Naive thymus-derived CD8-positive, alpha-beta T cell (primary cell): Measurements from ENCODE around the gene EIF6. TPM values are rescaled to one million over a fixed set of nuclear protein-coding genes. Genes with fewer than 3 reads are reported as not detected.

Experiments
- ATAC-seq, 2 donors: fragments of 150-1000 bp; cut with Tn5 transposase in 1 of 2; sonication (Bioruptor Pico), chemical (Tn5 transposase) in 1 of 2; 1 replicate in 1 of 2; 2 replicates in 1 of 2; pipeline ENCODE4 v1.10.0; 2021; ENCODE audit warnings: mild to moderate bottlenecking in 2 of 2, moderate library complexity in 2 of 2
- POLR2A ChIA-PET: fragments of 350-600 bp; sonication (Branson Sonifier 250); formaldehyde crosslinking; loops from one replicate; lab custom pipeline; 2021; ENCODE audit warnings: antibody characterized with exemption; lab: Charles Lee
- DNase-seq, 10 donors: peaks; one replicate each; pipeline versions ENCODE4 v3.0.0 to v3.0.0-alpha.2; 2020 to 2022
- H3K27ac Mint-ChIP-seq, 10 donors: one replicate each; pipeline ENCODE4 v1.8.0; 2020 to 2022; ENCODE audit warnings: mild to moderate bottlenecking in 10 of 10, mixed read lengths in 10 of 10, moderate library complexity in 4 of 10, inconsistent platforms in 1 of 10
- H3K27me3 Mint-ChIP-seq, 5 donors: one replicate each; pipeline ENCODE4 v1.8.0; 2021 to 2022; ENCODE audit warnings: mixed read lengths in 5 of 5
- H3K36me3 Mint-ChIP-seq, 3 donors: one replicate each; pipeline ENCODE4 v1.8.0; 2020 to 2022; ENCODE audit warnings: mixed read lengths in 3 of 3, mild to moderate bottlenecking in 2 of 3, inconsistent platforms in 1 of 3
- H3K4me1 Mint-ChIP-seq, 4 donors: one replicate each; pipeline ENCODE4 v1.8.0; 2021 to 2022; ENCODE audit warnings: mixed read lengths in 4 of 4
- H3K4me3 Mint-ChIP-seq, 10 donors: one replicate each; pipeline ENCODE4 v1.8.0; 2020 to 2022; ENCODE audit warnings: mild to moderate bottlenecking in 10 of 10, mixed read lengths in 10 of 10, moderate library complexity in 6 of 10, inconsistent platforms in 1 of 10
- H3K9me3 Mint-ChIP-seq, 9 donors: one replicate each; pipeline ENCODE4 v1.8.0; 2020 to 2022; ENCODE audit warnings: mixed read lengths in 9 of 9, mild to moderate bottlenecking in 3 of 9, inconsistent platforms in 1 of 9, moderate library complexity in 1 of 9
- polyA plus RNA-seq, 3 donors: library from polyadenylated mRNA; unstranded; fragments of 300-500 nt; fragmentation: Illumina TruSeq; gene quantifications; one replicate each; pipeline ENCODE4 v1.2.3, GENCODE V29; 2021
- total RNA-seq, 8 experiments: library from RNA in 2 of 8; stranded (reverse) in 2 of 8; gene quantifications; one replicate each; pipeline ENCODE4 v1.2.3 and lab custom pipeline; 2021 to 2026

Gene EIF6
- total RNA-seq (10 to 100 TPM; 54.7 to 60.9 TPM), polyA plus RNA-seq (100 to 1,000 TPM; 155 to 174 (median 157) TPM), total RNA-seq (lab: John Stamatoyannopoulos, UW) (10.8 to 99.6 (median 28.2) reads per million in 6 experiments)

DNA sequence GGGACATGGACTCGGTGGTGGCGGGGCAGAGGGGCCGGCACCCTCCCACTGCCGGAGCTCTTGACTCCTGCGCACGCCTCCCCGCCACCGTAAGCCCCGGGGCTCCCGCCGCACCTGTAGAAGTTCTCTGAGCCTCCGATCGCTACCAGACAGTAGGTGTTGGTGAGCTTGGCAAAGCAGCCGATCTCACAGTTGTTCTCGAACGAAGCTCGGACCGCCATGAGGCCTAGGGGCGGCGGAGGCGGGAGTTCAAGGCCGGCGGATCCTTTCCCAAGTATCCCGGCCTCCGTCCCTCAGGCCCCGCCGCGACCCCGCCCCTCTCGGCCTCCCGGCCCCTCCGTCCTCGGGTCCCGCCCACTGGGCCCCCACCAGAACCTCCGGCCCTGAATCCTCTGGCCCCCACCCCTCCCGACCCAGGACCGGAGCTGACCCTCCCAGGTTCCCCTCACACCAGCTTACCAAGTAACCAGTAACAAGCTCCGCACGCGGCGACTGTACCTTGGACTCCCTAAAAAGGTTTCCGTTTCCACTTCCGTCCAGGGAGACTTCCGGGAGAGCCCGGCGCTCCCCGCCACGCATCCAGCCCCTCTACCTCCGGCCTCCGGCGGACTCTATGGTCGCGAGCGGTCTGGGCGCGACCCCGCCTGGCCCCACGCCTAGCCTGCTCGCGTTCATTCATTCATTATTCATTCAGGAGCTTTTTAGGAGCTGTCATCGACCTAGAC lies at the start of gene EIF6:
EIF6 (minus strand) TSS at position 506 of the 725 bp plus-strand sequence; CDS start at position 221, 285 bp downstream.
- Mint-ChIP-seq H3K4me3 (peak within 1 kb of the TSS; percentile 79 to 98 (median 94)), H3K9me3 (no peaks in the 10 kb centered on the region), H3K36me3 (peaks cover 0 to 29% (median 10%) of the 10 kb centered on the region in 3 donors), H3K27me3 (no peaks in the 10 kb centered on the region), H3K4me1 (peaks cover 22 to 39% (median 32%) of the 10 kb centered on the region in 4 donors), H3K27ac (peak within 1 kb of the TSS; percentile 82 to 98 (median 92))
- ATAC-seq (peak; percentile 79 to 89), DNase-seq (peak; percentile 35 to 84 (median 55))
- POLR2A ChIA-PET = interaction anchor here (0.9 to 1.2 kb wide), 7 partner anchors 8 to 1172 kb away, joined by 3 to 5 read pairs (median 3); partner anchors contain the start of genes EDEM2, EIF2S2 and ERGIC3

- POLR2A ChIA-PET = no interaction called here
- Mint-ChIP-seq H3K27me3 (no peaks in the 10 kb centered on the region), H3K4me3 (no peak overlapping the region), H3K36me3 (peaks cover 0 to 19% (median 1%) of the 10 kb centered on the region in 3 donors), H3K9me3 (no peaks in the 10 kb centered on the region), H3K27ac (peak overlapping the region in 2 of 10 donors; percentile 31 to 34), H3K4me1 (peaks cover 0 to 1% (median 0%) of the 10 kb centered on the region in 4 donors)
- ATAC-seq (no peak), DNase-seq (no peak)
Observed at GRCh38 chr20:35333606-35334005, 49.0 kb upstream of the EIF6 start.

DNA sequence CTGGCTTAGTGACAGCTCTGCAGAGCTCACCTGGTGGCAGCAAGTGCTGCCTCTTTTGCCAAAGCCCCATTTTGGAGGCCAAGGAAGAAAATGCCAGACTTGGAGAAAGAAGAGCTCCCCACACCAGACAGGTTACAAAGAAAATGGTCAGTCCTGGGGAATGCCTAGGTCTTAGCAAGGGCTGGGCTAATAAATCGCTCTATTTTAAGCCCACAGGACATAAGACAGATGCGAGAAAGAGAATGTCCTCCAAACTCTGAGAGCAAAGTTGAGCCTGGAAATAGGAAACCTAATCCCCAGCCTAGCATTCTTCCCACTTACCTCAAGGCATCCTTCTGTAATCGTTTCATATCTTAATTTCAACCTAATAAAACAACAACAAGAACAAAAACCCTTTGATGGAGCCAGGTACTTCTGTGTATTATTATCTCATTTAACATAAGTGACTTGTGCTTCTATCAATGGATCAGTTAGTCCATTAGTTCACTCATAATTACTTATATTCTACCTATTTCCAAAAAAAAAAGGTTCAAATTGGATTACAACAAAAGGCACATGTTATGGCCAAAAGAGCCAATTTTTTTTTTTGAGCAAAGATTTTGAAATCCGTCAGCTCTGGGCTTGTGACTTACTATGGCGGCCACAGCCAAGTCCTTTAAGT lies 48.1 kb upstream of the EIF6 start:
- Mint-ChIP-seq H3K36me3 (peaks cover 0 to 17% (median 0%) of the 10 kb centered on the region in 3 donors), H3K4me3 (no peak overlapping the region), H3K9me3 (no peaks in the 10 kb centered on the region), H3K27me3 (no peaks in the 10 kb centered on the region), H3K4me1 (peaks cover 0 to 2% (median 0%) of the 10 kb centered on the region in 4 donors), H3K27ac (no peak overlapping the region)
- POLR2A ChIA-PET = no interaction called here
- ATAC-seq = no peak
- DNase-seq = no peak

DNA sequence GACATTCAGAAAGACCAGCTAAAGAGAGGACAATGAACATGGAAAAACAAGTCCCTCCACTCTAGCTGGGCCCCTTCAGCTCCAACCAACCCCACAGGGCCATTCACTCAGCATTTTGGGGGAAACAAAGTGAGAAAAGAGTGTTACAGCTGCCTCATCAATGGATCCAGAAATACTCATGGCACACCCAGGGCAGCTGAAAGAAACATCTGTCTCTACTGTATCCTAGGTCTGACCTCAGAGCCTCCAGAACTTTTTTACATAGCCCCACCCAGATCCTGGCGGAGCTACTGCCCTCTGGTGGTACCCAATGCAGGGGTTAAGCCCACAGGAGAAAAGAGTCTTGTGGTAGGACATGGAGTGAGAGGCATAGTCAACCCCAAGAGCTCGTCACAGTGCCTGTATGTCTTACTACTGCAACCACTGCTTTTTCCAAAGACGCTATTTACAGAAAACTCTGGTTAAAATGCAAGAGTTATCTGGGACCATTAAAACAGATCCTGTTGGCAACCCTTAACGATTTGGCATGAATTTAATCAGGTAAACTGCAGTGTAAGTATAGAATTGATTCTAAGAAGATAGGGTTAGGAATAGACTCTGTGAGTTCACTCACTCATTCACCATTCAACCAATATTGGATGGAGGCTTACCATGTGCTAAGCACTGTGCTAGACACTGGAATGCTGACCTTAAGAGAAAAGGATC lies 45.0 kb upstream of the EIF6 start:
- DNase-seq (peak in 2 of 10 donors; percentile 9), ATAC-seq (peak in 1 of 2 donors; percentile 46)
- H3K4me3 Mint-ChIP-seq = no peak overlapping the region
- peak overlapping the region in 1 of 10 donors; percentile 51 for H3K27ac Mint-ChIP-seq
- H3K27me3 Mint-ChIP-seq = no peaks in the 10 kb centered on the region
- POLR2A ChIA-PET = no interaction called here
- peaks cover 0 to 30% (median 0%) of the 10 kb centered on the region in 3 donors for H3K36me3 Mint-ChIP-seq
- peaks cover 0 to 5% (median under 1%) of the 10 kb centered on the region in 4 donors for H3K4me1 Mint-ChIP-seq
- no peaks in the 10 kb centered on the region for H3K9me3 Mint-ChIP-seq

GRCh38 chr20:35328689-35329088 lies 44.1 kb upstream of the EIF6 start:
- no peak for ATAC-seq
- no peak for DNase-seq
- Mint-ChIP-seq H3K27me3 (no peaks in the 10 kb centered on the region), H3K4me3 (no peak overlapping the region), H3K27ac (peak overlapping the region in 1 of 10 donors; percentile 35), H3K36me3 (peaks cover 0 to 27% (median 0%) of the 10 kb centered on the region in 3 donors), H3K9me3 (no peaks in the 10 kb centered on the region), H3K4me1 (peaks cover 0 to 5% (median under 1%) of the 10 kb centered on the region in 4 donors)
- POLR2A ChIA-PET = no interaction called here

- no peaks in the 10 kb centered on the region for H3K9me3 Mint-ChIP-seq
- H3K27me3 Mint-ChIP-seq = no peaks in the 10 kb centered on the region
- ATAC-seq (no peak), DNase-seq (no peak)
- H3K36me3 Mint-ChIP-seq = peaks cover 0 to 23% (median 0%) of the 10 kb centered on the region in 3 donors
- peaks cover 0 to 5% (median under 1%) of the 10 kb centered on the region in 4 donors for H3K4me1 Mint-ChIP-seq
- no peak overlapping the region for H3K4me3 Mint-ChIP-seq
- peak overlapping the region in 1 of 10 donors; percentile 35 for H3K27ac Mint-ChIP-seq
- POLR2A ChIA-PET = no interaction called here
Observed at GRCh38 chr20:35328095-35328685, 43.6 kb upstream of the EIF6 start.

GRCh38 chr20:35327074-35327976 lies 42.8 kb upstream of the EIF6 start:
- Mint-ChIP-seq H3K27me3 (no peaks in the 10 kb centered on the region), H3K36me3 (peaks cover 0 to 21% (median 0%) of the 10 kb centered on the region in 3 donors), H3K27ac (no peak overlapping the region), H3K4me1 (peaks cover 0 to 5% (median under 1%) of the 10 kb centered on the region in 4 donors), H3K9me3 (no peaks in the 10 kb centered on the region), H3K4me3 (no peak overlapping the region)
- POLR2A ChIA-PET = interaction anchor here (0.7 kb wide), 1 partner anchor 418 kb away, joined by 6 read pairs; no protein-coding TSS in a partner anchor
- ATAC-seq (no peak), DNase-seq (no peak)

GRCh38 chr20:35326740-35327073 lies 42.1 kb upstream of the EIF6 start:
- H3K4me3 Mint-ChIP-seq = no peak overlapping the region
- ATAC-seq = no peak
- POLR2A ChIA-PET = no interaction called here

DNA sequence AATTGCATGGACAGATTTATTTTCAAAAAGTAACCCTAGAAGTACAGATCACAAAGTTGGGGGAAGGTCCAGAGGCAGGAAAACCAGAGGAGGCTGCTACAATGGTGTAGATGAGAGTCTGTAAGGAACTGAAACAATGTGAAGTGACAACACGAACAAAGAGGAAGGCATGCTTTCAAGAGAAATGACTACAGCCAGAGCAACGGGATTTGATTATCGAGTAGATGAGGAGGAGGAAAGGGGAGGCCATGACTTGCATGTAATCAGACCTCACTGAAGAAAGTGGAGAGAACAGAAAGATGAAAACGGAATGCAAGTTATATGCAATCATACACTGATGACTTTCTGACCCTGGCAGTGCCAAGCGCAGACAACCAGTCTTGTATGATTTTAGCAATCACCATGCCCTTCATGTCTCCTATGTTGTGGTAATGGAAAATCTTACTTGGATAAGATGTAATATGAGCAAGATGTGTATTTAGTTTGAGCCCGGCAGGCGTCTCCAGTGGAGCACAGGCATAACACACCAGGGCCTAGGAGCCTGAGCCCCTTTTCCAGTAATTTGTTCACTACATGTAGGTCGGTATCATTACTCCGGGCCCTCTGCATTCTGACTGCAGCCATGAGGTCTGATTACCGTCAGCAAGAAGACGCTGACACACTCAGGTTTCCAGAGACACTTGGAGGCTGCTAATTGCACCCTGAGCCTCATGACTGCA lies 41.6 kb upstream of the EIF6 start:
- Mint-ChIP-seq H3K9me3 (no peaks in the 10 kb centered on the region), H3K4me3 (no peak overlapping the region), H3K27me3 (no peaks in the 10 kb centered on the region), H3K27ac (peak overlapping the region in 1 of 10 donors; percentile 42), H3K36me3 (peaks cover 0 to 21% (median 0%) of the 10 kb centered on the region in 3 donors), H3K4me1 (peaks cover 0 to 5% (median under 1%) of the 10 kb centered on the region in 4 donors)
- DNase-seq (no peak), ATAC-seq (no peak)
- POLR2A ChIA-PET = no interaction called here

More at GRCh38 chr20:35326740-35327073, 42.1 kb upstream of the EIF6 start:
- H3K27me3 Mint-ChIP-seq = no peaks in the 10 kb centered on the region
- H3K4me1 Mint-ChIP-seq = peaks cover 0 to 5% (median under 1%) of the 10 kb centered on the region in 4 donors
- no peak for DNase-seq
- H3K36me3 Mint-ChIP-seq = peaks cover 0 to 21% (median 0%) of the 10 kb centered on the region in 3 donors
- no peaks in the 10 kb centered on the region for H3K9me3 Mint-ChIP-seq
- H3K27ac Mint-ChIP-seq = no peak overlapping the region

- Mint-ChIP-seq H3K27ac (no peak overlapping the region), H3K36me3 (peaks cover 0 to 20% (median 0%) of the 10 kb centered on the region in 3 donors), H3K4me1 (peaks cover 0 to 5% (median under 1%) of the 10 kb centered on the region in 4 donors), H3K27me3 (no peaks in the 10 kb centered on the region), H3K9me3 (no peaks in the 10 kb centered on the region), H3K4me3 (no peak overlapping the region)
- POLR2A ChIA-PET = no interaction called here
- ATAC-seq = no peak
- no peak for DNase-seq
Observed at GRCh38 chr20:35325401-35325800, 40.8 kb upstream of the EIF6 start.
